K562 (cell line): ENCODE measurements around the gene STXBP5L. TPM values are rescaled to one million over a fixed set of nuclear protein-coding genes. Genes with fewer than 3 reads are reported as not detected.

ENCODE experiments used
- ATAC-seq: fragments of 200-7000 bp; cut with Tn5 transposase; 3 replicates; pipeline ENCODE4 v1.9.1; 2020; ENCODE audit warnings: moderate library complexity
- BruUV-seq: library from RNA; stranded (reverse); fragments of 400-500 nt; replicated peaks from 2 replicates; lab custom pipeline; 2021; lab: Mats Ljungman, UMichigan
- CTCF ChIA-PET: fragments of 300-600 bp; formaldehyde crosslinking; extraction: SDS; loops from one replicate; lab custom pipeline; 2021; ENCODE audit warnings: low intra/inter-chr PET ratio; lab: Yijun Ruan, JAX
- POLR2A ChIA-PET: fragments of 300-600, 350-650 bp; sonication (Branson Sonifier 250); formaldehyde crosslinking; extraction: SDS; loops from one replicate; lab custom pipeline; 2021; ENCODE audit warnings: antibody characterized with exemption, inconsistent platforms; lab: Yijun Ruan, JAX
- DNase-seq, 4 experiments: peaks; one replicate each; pipeline versions ENCODE4 v3.0.0 to v3.0.0-alpha.2; 2011 to 2018; ENCODE audit warnings: low spot score in 3 of 4, mixed read lengths in 3 of 4; ENCODE audit errors: extremely low read depth in 1 of 4
- FAIRE-seq: peaks from 2 replicates; lab custom pipeline; 2011; peaks lifted over from hg19 to GRCh38; lab: Jason Lieb, UNC
- H2AFZ ChIP-seq: 2 replicates; pipeline ENCODE4 v1.6.0; 2011; ENCODE audit warnings: low read depth, low read length, control low read depth, inconsistent platforms
- H3K27ac ChIP-seq: fragments of 200-600 bp; 3 replicates; pipeline ENCODE4 v1.8.0; 2011; ENCODE audit warnings: low read depth, mild to moderate bottlenecking, control low read depth, inconsistent platforms, low read length, moderate library complexity, mixed read lengths; ENCODE audit errors: extremely low read depth
- H3K27me3 ChIP-seq, 2 experiments: fragments of 300-600 bp in 1 of 2; 2 replicates in 1 of 2; 3 replicates in 1 of 2; pipeline versions ENCODE4 v1.6.0 to v1.8.0; 2011; ENCODE audit warnings: inconsistent platforms in 2 of 2, low read length in 2 of 2, mild to moderate bottlenecking in 1 of 2, mixed read lengths in 1 of 2, moderate library complexity in 1 of 2; ENCODE audit not compliant: control insufficient read depth in 2 of 2, insufficient read depth in 2 of 2
- H3K36me3 ChIP-seq: fragments of 300-600 bp; 3 replicates; pipeline ENCODE4 v1.8.0; 2011; ENCODE audit warnings: mild to moderate bottlenecking, low read length, inconsistent platforms; ENCODE audit not compliant: control insufficient read depth, insufficient read depth
- H3K4me1 ChIP-seq, 2 experiments: fragments of 200-600 bp in 1 of 2; replicated peaks in 1 of 2; 2 replicates in 1 of 2; 3 replicates in 1 of 2; pipeline versions ENCODE4 v1.5.1 to v1.8.0; 2011; ENCODE audit warnings: inconsistent platforms in 2 of 2, low read length in 2 of 2, mild to moderate bottlenecking in 1 of 2, mixed read lengths in 1 of 2, moderate library complexity in 1 of 2; ENCODE audit not compliant: control insufficient read depth in 2 of 2, insufficient read depth in 2 of 2
- H3K4me2 ChIP-seq: 2 replicates; pipeline ENCODE4 v1.6.1; 2011; ENCODE audit warnings: low read length, control low read depth, inconsistent platforms, mixed read lengths; ENCODE audit not compliant: insufficient read depth
- H3K4me3 ChIP-seq: fragments of 200-600 bp; sonication (generic), shearing (Covaris generic); 2 replicates; pipeline ENCODE4 v1.5.1; 2016; ENCODE audit warnings: control low read depth, inconsistent platforms
- H3K79me2 ChIP-seq: fragments of 200-600 bp; 3 replicates; pipeline ENCODE4 v1.8.0; 2011; ENCODE audit warnings: low read length, inconsistent platforms; ENCODE audit not compliant: control insufficient read depth, insufficient read depth
- H3K9ac ChIP-seq, 2 experiments: 2 replicates each; pipeline versions ENCODE4 v1.6.0 to v1.6.1; 2011; ENCODE audit warnings: low read depth in 2 of 2, low read length in 2 of 2, control low read depth in 1 of 2, inconsistent platforms in 1 of 2, mild to moderate bottlenecking in 1 of 2, mixed read lengths in 1 of 2; ENCODE audit not compliant: insufficient read depth in 1 of 2
- H3K9me1 ChIP-seq: one replicate; pipeline ENCODE4 v1.6.0; 2011; ENCODE audit warnings: inconsistent platforms, mild to moderate bottlenecking, low read length, moderate library complexity; ENCODE audit not compliant: control insufficient read depth, insufficient read depth
- H3K9me3 ChIP-seq: replicated peaks from 2 replicates; pipeline ENCODE4 v1.5.1; 2011; ENCODE audit warnings: low read depth, low read length, inconsistent platforms; ENCODE audit not compliant: control insufficient read depth, insufficient read depth
- H4K20me1 ChIP-seq: replicated peaks from 2 replicates; pipeline ENCODE4 v1.6.1; 2011; ENCODE audit warnings: low read length, inconsistent platforms, mixed read lengths; ENCODE audit not compliant: control insufficient read depth, insufficient read depth
- ATF2 ChIP-seq: sonication (generic); formaldehyde crosslinking; IDR thresholded peaks from 2 replicates; pipeline ENCODE4 v1.8.1; 2022; ENCODE audit warnings: missing genetic modification reagents
- CXXC5 ChIP-seq: fragments of 250-450 bp; sonication (Bioruptor Pico); IDR thresholded peaks from 2 replicates; pipeline ENCODE4 v1.8.0; 2022; ENCODE audit warnings: inconsistent platforms, mild to moderate bottlenecking, moderate library complexity
- HINFP ChIP-seq: fragments of 450-650 bp; conservative IDR thresholded peaks from 2 replicates; pipeline ENCODE4 v1.6.1; 2016; ENCODE audit warnings: missing genetic modification characterization, low read depth, mild to moderate bottlenecking, control low read depth, missing compliant biosample characterization
- HOXB6 ChIP-seq: fragments of 250-450 bp; sonication (Bioruptor Pico); IDR thresholded peaks from 2 replicates; pipeline ENCODE4 v1.5.1; 2022; ENCODE audit warnings: mild to moderate bottlenecking, borderline replicate concordance
- JUNB ChIP-seq: fragments of 450-650 bp; formaldehyde crosslinking; conservative IDR thresholded peaks from 2 replicates; pipeline ENCODE4 v1.4.0; 2020; ENCODE audit warnings: mild to moderate bottlenecking
- KLF16 ChIP-seq: IDR thresholded peaks from 2 replicates; pipeline ENCODE4 v1.6.1; 2016; ENCODE audit warnings: antibody characterized with exemption
- NCOA6 ChIP-seq: fragments of 450-650 bp; IDR thresholded peaks from 2 replicates; pipeline ENCODE4 v1.6.1; 2017; ENCODE audit warnings: mild to moderate bottlenecking
- NRF1 ChIP-seq, 2 experiments: fragments of 450-650 bp; IDR thresholded peaks in 1 of 2; conservative IDR thresholded peaks in 1 of 2; 2 replicates each; pipeline ENCODE4 v1.6.1; 2014; ENCODE audit warnings: mild to moderate bottlenecking in 2 of 2
- PURB ChIP-seq: sonication (generic); formaldehyde crosslinking; IDR thresholded peaks from 2 replicates; pipeline ENCODE4 v1.9.0; 2021; ENCODE audit warnings: low read depth, mild to moderate bottlenecking, missing genetic modification reagents
- SMC3 ChIP-seq: conservative IDR thresholded peaks from 2 replicates; pipeline ENCODE4 v1.6.1; 2011; ENCODE audit warnings: low read depth, low read length, improper control_type of control experiment; ENCODE audit not compliant: insufficient read depth
- SUPT5H ChIP-seq: fragments of 450-650 bp; IDR thresholded peaks from 2 replicates; pipeline ENCODE4 v1.6.1; 2016
- ZBTB26 ChIP-seq: fragments of 450-650 bp; formaldehyde crosslinking; IDR thresholded peaks from 2 replicates; pipeline ENCODE4 v1.4.0; 2022; ENCODE audit warnings: missing genetic modification characterization
- ZNF589 ChIP-seq: fragments of 200-800 bp; sonication (Bioruptor generic); IDR thresholded peaks from 2 replicates; pipeline ENCODE4 v1.6.1; 2016; ENCODE audit warnings: low read depth, missing genetic modification characterization, missing compliant biosample characterization
- ZNF785 ChIP-seq: fragments of 250-450 bp; sonication (Bioruptor Pico); IDR thresholded peaks from 2 replicates; pipeline ENCODE4 v1.4.0; 2020; ENCODE audit warnings: mild to moderate bottlenecking
- WGBS: fragments of 100-300 bp; shearing (Covaris generic); methylation state at CpG from one replicate; pipeline ENCODE4 v1.1.6; 2016; ENCODE audit warnings: low coverage, mixed read lengths; ENCODE audit not compliant: insufficient coverage; ENCODE audit errors: missing lambda C conversion rate; 5-methylcytosine and 5-hydroxymethylcytosine counted together
- in situ Hi-C: fragments of 300-500 bp; cut with MboI; formaldehyde crosslinking; loops from 4 replicates; pipeline ENCODE4 v1.15.0; 2018; ENCODE audit warnings: inconsistent platforms, mixed read lengths
- intact Hi-C: fragments of 100-400 bp; cut with micrococcal nuclease; formaldehyde crosslinking; loops from 2 replicates; pipeline ENCODE4 v1.14.2; 2022
- polyA plus RNA-seq, 8 experiments: library from polyadenylated mRNA; depleted of rRNA in 4 of 8; stranded (reverse) in 5 of 8; unstranded in 3 of 8; fragments of >200 nt; fragmentation: Nextera tagmentation in 2 of 8; fragmentation: Illumina TruSeq in 1 of 8; extraction: Ambion mirVana in 2 of 8; extraction: Trizol in 1 of 8; gene quantifications; 2 replicates each; pipeline versions ENCODE4 v1.2.1 to v1.2.3, GENCODE V29; 2011 to 2014; ENCODE audit warnings: inconsistent platforms in 1 of 8, missing spikeins in 1 of 8
- total RNA-seq, 7 experiments: library from RNA; depleted of rRNA in 6 of 7; stranded (reverse); fragments of >200 nt in 6 of 7; fragmentation: Illumina TruSeq in 2 of 7; extraction: Trizol in 2 of 7; gene quantifications; 2 replicates each; pipeline versions ENCODE4 v1.2.1 to v1.2.3, GENCODE V29; 2011 to 2021; ENCODE audit warnings: low replicate concordance in 1 of 7

STXBP5L gene
- total and polyA plus RNA-seq, 9 of the 15 experiments (the other 6 are each of a cell fraction or from before 2014, with no cell fraction given) = 0.03 to 0.04 (median 0.03) TPM; not detected in 6

- no peak for TF ChIP-seq ZBTB26 (CRISPR knock-in tag)
- TF ChIP-seq HOXB6 (CRISPR knock-in tag) = no peak
- TF ChIP-seq KLF16 = no peak
Observed at GRCh38 chr3:121467085-121467484, 559.1 kb downstream of the STXBP5L start (continued).

- Histone ChIP-seq H3K27ac (no peak overlapping the region), H2AFZ (no peak overlapping the region), H3K79me2 (no peaks in the 10 kb centered on the region), H3K9me3 (no peaks in the 10 kb centered on the region)
- intact Hi-C loops = no loop called here
- ChIA-PET CTCF (no interaction called here), POLR2A (no interaction called here)
- BruUV-seq = no TSS peak
- 100% methylated on average over 2 of the region's 2 CpGs for WGBS
- TF ChIP-seq NCOA6 = no peak
- TF ChIP-seq SUPT5H = no peak
- no peak for TF ChIP-seq NRF1 (conservative IDR thresholded peaks at IDR 0.05 in 1 of 2, IDR thresholded peaks at IDR 0.05 in 1 of 2)
- no peak for TF ChIP-seq CXXC5
- no peak for TF ChIP-seq PURB (CRISPR knock-in tag)
- TF ChIP-seq HINFP (tag) = no peak
- no peak for TF ChIP-seq JUNB (CRISPR knock-in tag)
- no peak for TF ChIP-seq ZNF589 (CRISPR knock-in tag)
- TF ChIP-seq SMC3 = no peak
- no peak for TF ChIP-seq ATF2 (CRISPR knock-in tag)
- TF ChIP-seq ZNF785 (CRISPR knock-in tag) = no peak
- TF ChIP-seq, all 486 proteins: peak for 0
- ATAC-seq = no peak
- in situ Hi-C loops = no loop called here
- H3K9ac ChIP-seq = no peak overlapping the region
- peaks cover 65% of the 10 kb centered on the region; the same call in 1 of the 3 replicates for H3K36me3 ChIP-seq
- FAIRE-seq = no peak
- no peaks in the 10 kb centered on the region for H3K27me3 ChIP-seq
- H3K4me1 ChIP-seq = no peaks in the 10 kb centered on the region
- no peak overlapping the region for H3K4me2 ChIP-seq
- no peak for DNase-seq
- H3K4me3 ChIP-seq = no peak overlapping the region
- H4K20me1 ChIP-seq = no peaks in the 10 kb centered on the region
- no peaks in the 10 kb centered on the region for H3K9me1 ChIP-seq
Observed at GRCh38 chr3:121473001-121473400, 565.0 kb downstream of the STXBP5L start.
